Astrocyte (in vitro differentiated cells and primary cell): Measurements from ENCODE around the gene SYT14. TPM values are rescaled to one million over a fixed set of nuclear protein-coding genes. Genes with fewer than 3 reads are reported as not detected.

ENCODE experiments used
- DNase-seq: peaks from one replicate; pipeline ENCODE4 v3.0.0-alpha.2; 2010; ENCODE audit warnings: low read depth
- FAIRE-seq: peaks from 2 replicates; lab custom pipeline; 2011; peaks lifted over from hg19 to GRCh38; lab: Jason Lieb, UNC
- H2AFZ ChIP-seq: 2 replicates; pipeline ENCODE4 v1.6.0; 2012; ENCODE audit warnings: low read depth, low read length, inconsistent platforms
- H3K27ac ChIP-seq: 2 replicates; pipeline ENCODE4 v1.5.1; 2011; ENCODE audit warnings: low read depth, low read length, inconsistent platforms
- H3K27me3 ChIP-seq: 2 replicates; pipeline ENCODE4 v1.6.0; 2011; ENCODE audit warnings: low read length, inconsistent platforms; ENCODE audit not compliant: insufficient read depth
- H3K36me3 ChIP-seq: 2 replicates; pipeline ENCODE4 v1.5.1; 2011; ENCODE audit warnings: low read length, inconsistent platforms; ENCODE audit not compliant: insufficient read depth
- H3K4me1 ChIP-seq: 2 replicates; pipeline ENCODE4 v1.5.1; 2011; ENCODE audit warnings: low read length, inconsistent platforms; ENCODE audit not compliant: insufficient read depth
- H3K4me2 ChIP-seq: 2 replicates; pipeline ENCODE4 v1.6.0; 2012; ENCODE audit warnings: low read length, inconsistent platforms
- H3K4me3 ChIP-seq: 2 replicates; pipeline ENCODE4 v1.5.1; 2011; ENCODE audit warnings: low read depth, mild to moderate bottlenecking, low read length, inconsistent platforms; ENCODE audit not compliant: insufficient read depth
- H3K79me2 ChIP-seq: 2 replicates; pipeline ENCODE4 v1.6.0; 2012; ENCODE audit warnings: mild to moderate bottlenecking, low read length, inconsistent platforms; ENCODE audit not compliant: insufficient read depth
- H3K9ac ChIP-seq: 2 replicates; pipeline ENCODE4 v1.6.0; 2012; ENCODE audit warnings: mild to moderate bottlenecking, low read length, inconsistent platforms
- H3K9me3 ChIP-seq: 2 replicates; pipeline ENCODE4 v1.5.1; 2012; ENCODE audit warnings: low read depth, mild to moderate bottlenecking, low read length, inconsistent platforms; ENCODE audit not compliant: insufficient read depth
- H4K20me1 ChIP-seq: 2 replicates; pipeline ENCODE4 v1.6.0; 2012; ENCODE audit warnings: low read length, inconsistent platforms; ENCODE audit not compliant: insufficient read depth
- H3K27ac Mint-ChIP-seq: one replicate; pipeline ENCODE4 v1.8.0; 2021; ENCODE audit warnings: mild to moderate bottlenecking, mixed read lengths; ENCODE audit not compliant: unreplicated experiment
- H3K27me3 Mint-ChIP-seq: one replicate; pipeline ENCODE4 v1.8.0; 2021; ENCODE audit warnings: low read depth, mixed read lengths; ENCODE audit not compliant: unreplicated experiment
- H3K36me3 Mint-ChIP-seq: one replicate; pipeline ENCODE4 v1.8.0; 2021; ENCODE audit warnings: low read depth, mixed read lengths; ENCODE audit not compliant: unreplicated experiment
- H3K4me1 Mint-ChIP-seq: one replicate; pipeline ENCODE4 v1.8.0; 2021; ENCODE audit warnings: low read depth, mixed read lengths; ENCODE audit not compliant: unreplicated experiment
- H3K4me3 Mint-ChIP-seq: one replicate; pipeline ENCODE4 v1.8.0; 2021; ENCODE audit warnings: mild to moderate bottlenecking, moderate library complexity, mixed read lengths; ENCODE audit not compliant: unreplicated experiment
- H3K9me3 Mint-ChIP-seq: one replicate; pipeline ENCODE4 v1.8.0; 2021; ENCODE audit warnings: mild to moderate bottlenecking, mixed read lengths; ENCODE audit not compliant: unreplicated experiment
- CTCF ChIP-seq: IDR thresholded peaks from 2 replicates; pipeline ENCODE4 v1.5.1; 2011; ENCODE audit warnings: low read depth, mild to moderate bottlenecking, inconsistent platforms, low read length, moderate library complexity; ENCODE audit not compliant: insufficient read depth
- EZH2 ChIP-seq: IDR thresholded peaks from 2 replicates; pipeline ENCODE4 v1.6.1; 2012; ENCODE audit warnings: mild to moderate bottlenecking, low read length, inconsistent platforms; ENCODE audit not compliant: insufficient read depth
- total RNA-seq: library from RNA; stranded (reverse); gene quantifications from 2 replicates; pipeline ENCODE4 v1.2.1, GENCODE V29; 2021

SYT14 gene
- total RNA-seq, 1 donor from 2014 or later: 6.1 TPM

DNA sequence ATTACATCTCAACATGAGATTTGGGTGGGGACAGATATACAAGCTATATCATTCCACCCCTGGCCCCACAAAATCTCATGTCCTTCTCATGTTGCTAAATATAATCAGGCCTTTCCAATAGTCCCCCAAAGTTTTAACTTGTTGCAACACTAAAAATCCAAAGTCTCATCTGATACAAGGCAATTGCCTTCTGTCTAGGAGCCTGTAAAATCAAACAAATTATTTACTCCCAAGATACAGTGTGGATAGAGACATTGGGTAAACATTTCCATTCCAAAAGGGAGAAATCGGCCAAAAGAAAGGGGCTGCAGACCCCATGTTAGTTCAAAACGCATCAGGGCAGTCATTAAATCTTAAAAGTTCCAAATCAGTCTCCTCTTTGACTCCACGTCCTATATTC, 47.0 kb downstream of the SYT14 start:
- Histone ChIP-seq H3K36me3 (no peaks in the 10 kb centered on the region), H3K4me2 (no peak overlapping the region), H3K4me3 (no peak overlapping the region), H3K9me3 (no peaks in the 10 kb centered on the region), H4K20me1 (no peaks in the 10 kb centered on the region), H3K27me3 (no peaks in the 10 kb centered on the region), H2AFZ (no peak overlapping the region), H3K79me2 (no peaks in the 10 kb centered on the region), H3K9ac (no peak overlapping the region), H3K27ac (no peak overlapping the region), H3K4me1 (no peaks in the 10 kb centered on the region)
- Mint-ChIP-seq H3K4me1 (peaks cover 6% of the 10 kb centered on the region), H3K27ac (no peak overlapping the region), H3K4me3 (no peak overlapping the region), H3K9me3 (peaks cover 3% of the 10 kb centered on the region), H3K36me3 (no peaks in the 10 kb centered on the region), H3K27me3 (no peaks in the 10 kb centered on the region)
- DNase-seq: no peak
- no peak for TF ChIP-seq CTCF
- no peak for TF ChIP-seq EZH2
- no peak for FAIRE-seq

GRCh38 chr1:209988706-209989105, 50.7 kb downstream of the SYT14 start:
- Histone ChIP-seq H3K79me2 (no peaks in the 10 kb centered on the region), H3K9me3 (no peaks in the 10 kb centered on the region), H3K9ac (no peak overlapping the region), H3K36me3 (no peaks in the 10 kb centered on the region), H3K4me1 (no peaks in the 10 kb centered on the region), H3K27ac (no peak overlapping the region), H2AFZ (no peak overlapping the region), H3K4me2 (no peak overlapping the region), H3K4me3 (no peak overlapping the region), H3K27me3 (no peaks in the 10 kb centered on the region), H4K20me1 (no peaks in the 10 kb centered on the region)
- no peaks in the 10 kb centered on the region for H3K36me3 Mint-ChIP-seq
- H3K27ac Mint-ChIP-seq: peak overlapping the region; percentile 7
- H3K9me3 Mint-ChIP-seq: peaks cover 3% of the 10 kb centered on the region
- peak; percentile 16 for DNase-seq
- no peaks in the 10 kb centered on the region for H3K27me3 Mint-ChIP-seq
- no peak overlapping the region for H3K4me3 Mint-ChIP-seq
- peaks cover 6% of the 10 kb centered on the region for H3K4me1 Mint-ChIP-seq
- FAIRE-seq: no peak
- TF ChIP-seq EZH2 (no peak), CTCF (no peak)

- H3K9me3 ChIP-seq: no peaks in the 10 kb centered on the region
- FAIRE-seq (no peak), DNase-seq (peak; percentile 12)
- no peak overlapping the region for H3K9ac ChIP-seq
- H3K27ac ChIP-seq: no peak overlapping the region
- peaks cover 3% of the 10 kb centered on the region for H3K9me3 Mint-ChIP-seq
- H3K79me2 ChIP-seq: no peaks in the 10 kb centered on the region
- no peak overlapping the region for H3K4me2 ChIP-seq
- no peaks in the 10 kb centered on the region for H4K20me1 ChIP-seq
- no peaks in the 10 kb centered on the region for H3K36me3 ChIP-seq
- peak; percentile 12 for TF ChIP-seq CTCF
- TF ChIP-seq EZH2: no peak
- no peaks in the 10 kb centered on the region for H3K36me3 Mint-ChIP-seq
- no peak overlapping the region for H3K4me3 Mint-ChIP-seq
- no peak overlapping the region for H3K4me3 ChIP-seq
- no peak overlapping the region for H3K27ac Mint-ChIP-seq
- H3K4me1 Mint-ChIP-seq: peaks cover 6% of the 10 kb centered on the region
- H2AFZ ChIP-seq: no peak overlapping the region
- H3K4me1 ChIP-seq: no peaks in the 10 kb centered on the region
- H3K27me3 Mint-ChIP-seq: no peaks in the 10 kb centered on the region
- no peaks in the 10 kb centered on the region for H3K27me3 ChIP-seq
These were observed 51.5 kb downstream of the SYT14 start for GRCh38 chr1:209989525-209989924.
